Eye (tissue), 1 donor: ENCODE data around the gene FOS.

ENCODE experiments used
- DNase-seq: peaks from one replicate; pipeline ENCODE4 v3.0.0-alpha.2; 2015

FOS gene

DNA sequence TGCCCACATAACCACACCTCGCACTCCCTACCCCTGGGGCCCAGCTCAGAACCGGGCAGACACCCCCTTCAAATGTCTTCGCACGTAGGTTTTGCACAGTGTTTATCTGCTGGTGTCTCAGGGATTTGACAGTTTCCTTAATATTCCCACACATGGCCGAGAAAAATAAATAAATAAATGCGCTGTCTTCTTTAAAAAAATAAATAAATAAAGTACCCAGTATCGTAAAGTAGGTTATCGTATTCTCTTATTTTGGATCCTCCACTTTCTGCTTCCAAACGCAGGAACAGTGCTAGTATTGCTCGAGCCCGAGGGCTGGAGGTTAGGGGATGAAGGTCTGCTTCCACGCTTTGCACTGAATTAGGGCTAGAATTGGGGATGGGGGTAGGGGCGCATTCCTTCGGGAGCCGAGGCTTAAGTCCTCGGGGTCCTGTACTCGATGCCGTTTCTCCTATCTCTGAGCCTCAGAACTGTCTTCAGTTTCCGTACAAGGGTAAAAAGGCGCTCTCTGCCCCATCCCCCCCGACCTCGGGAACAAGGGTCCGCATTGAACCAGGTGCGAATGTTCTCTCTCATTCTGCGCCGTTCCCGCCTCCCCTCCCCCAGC is 710 bp upstream of the FOS start:
- DNase-seq = no peak

DNA sequence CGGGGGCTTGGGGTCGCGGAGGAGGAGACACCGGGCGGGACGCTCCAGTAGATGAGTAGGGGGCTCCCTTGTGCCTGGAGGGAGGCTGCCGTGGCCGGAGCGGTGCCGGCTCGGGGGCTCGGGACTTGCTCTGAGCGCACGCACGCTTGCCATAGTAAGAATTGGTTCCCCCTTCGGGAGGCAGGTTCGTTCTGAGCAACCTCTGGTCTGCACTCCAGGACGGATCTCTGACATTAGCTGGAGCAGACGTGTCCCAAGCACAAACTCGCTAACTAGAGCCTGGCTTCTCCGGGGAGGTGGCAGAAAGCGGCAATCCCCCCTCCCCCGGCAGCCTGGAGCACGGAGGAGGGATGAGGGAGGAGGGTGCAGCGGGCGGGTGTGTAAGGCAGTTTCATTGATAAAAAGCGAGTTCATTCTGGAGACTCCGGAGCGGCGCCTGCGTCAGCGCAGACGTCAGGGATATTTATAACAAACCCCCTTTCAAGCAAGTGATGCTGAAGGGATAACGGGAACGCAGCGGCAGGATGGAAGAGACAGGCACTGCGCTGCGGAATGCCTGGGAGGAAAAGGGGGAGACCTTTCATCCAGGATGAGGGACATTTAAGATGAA is 630 bp downstream of the FOS start:
- DNase-seq = peak; percentile 89

DNA sequence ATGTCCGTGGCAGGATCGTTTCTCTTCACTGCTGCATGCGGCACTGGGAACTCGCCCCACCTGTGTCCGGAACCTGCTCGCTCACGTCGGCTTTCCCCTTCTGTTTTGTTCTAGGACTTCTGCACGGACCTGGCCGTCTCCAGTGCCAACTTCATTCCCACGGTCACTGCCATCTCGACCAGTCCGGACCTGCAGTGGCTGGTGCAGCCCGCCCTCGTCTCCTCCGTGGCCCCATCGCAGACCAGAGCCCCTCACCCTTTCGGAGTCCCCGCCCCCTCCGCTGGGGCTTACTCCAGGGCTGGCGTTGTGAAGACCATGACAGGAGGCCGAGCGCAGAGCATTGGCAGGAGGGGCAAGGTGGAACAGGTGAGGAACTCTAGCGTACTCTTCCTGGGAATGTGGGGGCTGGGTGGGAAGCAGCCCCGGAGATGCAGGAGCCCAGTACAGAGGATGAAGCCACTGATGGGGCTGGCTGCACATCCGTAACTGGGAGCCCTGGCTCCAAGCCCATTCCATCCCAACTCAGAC is 1.2 kb downstream of the FOS start:
- peak; percentile 63 for DNase-seq

DNA sequence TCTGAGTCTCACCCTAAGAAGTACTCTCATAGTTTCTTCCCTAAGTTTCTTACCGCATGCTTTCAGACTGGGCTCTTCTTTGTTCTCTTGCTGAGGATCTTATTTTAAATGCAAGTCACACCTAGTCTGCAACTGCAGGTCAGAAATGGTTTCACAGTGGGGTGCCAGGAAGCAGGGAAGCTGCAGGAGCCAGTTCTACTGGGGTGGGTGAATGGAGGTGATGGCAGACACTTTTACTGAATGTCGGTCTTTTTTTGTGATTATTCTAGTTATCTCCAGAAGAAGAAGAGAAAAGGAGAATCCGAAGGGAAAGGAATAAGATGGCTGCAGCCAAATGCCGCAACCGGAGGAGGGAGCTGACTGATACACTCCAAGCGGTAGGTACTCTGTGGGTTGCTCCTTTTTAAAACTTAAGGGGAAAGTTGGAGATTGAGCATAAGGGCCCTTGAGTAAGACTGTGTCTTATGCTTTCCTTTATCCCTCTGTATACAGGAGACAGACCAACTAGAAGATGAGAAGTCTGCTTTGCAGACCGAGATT is 1.7 kb downstream of the FOS start:
- no peak for DNase-seq

DNA sequence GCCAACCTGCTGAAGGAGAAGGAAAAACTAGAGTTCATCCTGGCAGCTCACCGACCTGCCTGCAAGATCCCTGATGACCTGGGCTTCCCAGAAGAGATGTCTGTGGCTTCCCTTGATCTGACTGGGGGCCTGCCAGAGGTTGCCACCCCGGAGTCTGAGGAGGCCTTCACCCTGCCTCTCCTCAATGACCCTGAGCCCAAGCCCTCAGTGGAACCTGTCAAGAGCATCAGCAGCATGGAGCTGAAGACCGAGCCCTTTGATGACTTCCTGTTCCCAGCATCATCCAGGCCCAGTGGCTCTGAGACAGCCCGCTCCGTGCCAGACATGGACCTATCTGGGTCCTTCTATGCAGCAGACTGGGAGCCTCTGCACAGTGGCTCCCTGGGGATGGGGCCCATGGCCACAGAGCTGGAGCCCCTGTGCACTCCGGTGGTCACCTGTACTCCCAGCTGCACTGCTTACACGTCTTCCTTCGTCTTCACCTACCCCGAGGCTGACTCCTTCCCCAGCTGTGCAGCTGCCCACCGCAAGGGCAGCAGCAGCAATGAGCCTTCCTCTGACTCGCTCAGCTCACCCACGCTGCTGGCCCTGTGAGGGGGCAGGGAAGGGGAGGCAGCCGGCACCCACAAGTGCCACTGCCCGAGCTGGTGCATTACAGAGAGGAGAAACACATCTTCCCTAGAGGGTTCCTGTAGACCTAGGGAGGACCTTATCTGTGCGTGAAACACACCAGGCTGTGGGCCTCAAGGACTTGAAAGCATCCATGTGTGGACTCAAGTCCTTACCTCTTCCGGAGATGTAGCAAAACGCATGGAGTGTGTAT is 2.4 kb downstream of the FOS start:
- DNase-seq = peak; percentile 41

DNA sequence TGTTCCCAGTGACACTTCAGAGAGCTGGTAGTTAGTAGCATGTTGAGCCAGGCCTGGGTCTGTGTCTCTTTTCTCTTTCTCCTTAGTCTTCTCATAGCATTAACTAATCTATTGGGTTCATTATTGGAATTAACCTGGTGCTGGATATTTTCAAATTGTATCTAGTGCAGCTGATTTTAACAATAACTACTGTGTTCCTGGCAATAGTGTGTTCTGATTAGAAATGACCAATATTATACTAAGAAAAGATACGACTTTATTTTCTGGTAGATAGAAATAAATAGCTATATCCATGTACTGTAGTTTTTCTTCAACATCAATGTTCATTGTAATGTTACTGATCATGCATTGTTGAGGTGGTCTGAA is 3.0 kb downstream of the FOS start:
- no peak for DNase-seq

DNA sequence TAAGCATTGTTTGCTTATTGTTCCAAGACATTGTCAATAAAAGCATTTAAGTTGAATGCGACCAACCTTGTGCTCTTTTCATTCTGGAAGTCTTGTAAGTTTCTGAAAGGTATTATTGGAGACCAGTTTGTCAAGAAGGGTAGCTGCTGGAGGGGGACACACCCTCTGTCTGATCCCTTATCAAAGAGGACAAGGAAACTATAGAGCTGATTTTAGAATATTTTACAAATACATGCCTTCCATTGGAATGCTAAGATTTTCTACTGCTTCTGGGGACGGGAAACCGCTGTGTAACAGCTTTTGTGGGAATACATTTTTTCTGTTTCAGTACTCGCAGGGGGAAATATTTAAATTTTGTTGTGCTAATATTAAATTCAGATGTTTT is 3.5 kb downstream of the FOS start:
- DNase-seq = peak; percentile 42

DNA sequence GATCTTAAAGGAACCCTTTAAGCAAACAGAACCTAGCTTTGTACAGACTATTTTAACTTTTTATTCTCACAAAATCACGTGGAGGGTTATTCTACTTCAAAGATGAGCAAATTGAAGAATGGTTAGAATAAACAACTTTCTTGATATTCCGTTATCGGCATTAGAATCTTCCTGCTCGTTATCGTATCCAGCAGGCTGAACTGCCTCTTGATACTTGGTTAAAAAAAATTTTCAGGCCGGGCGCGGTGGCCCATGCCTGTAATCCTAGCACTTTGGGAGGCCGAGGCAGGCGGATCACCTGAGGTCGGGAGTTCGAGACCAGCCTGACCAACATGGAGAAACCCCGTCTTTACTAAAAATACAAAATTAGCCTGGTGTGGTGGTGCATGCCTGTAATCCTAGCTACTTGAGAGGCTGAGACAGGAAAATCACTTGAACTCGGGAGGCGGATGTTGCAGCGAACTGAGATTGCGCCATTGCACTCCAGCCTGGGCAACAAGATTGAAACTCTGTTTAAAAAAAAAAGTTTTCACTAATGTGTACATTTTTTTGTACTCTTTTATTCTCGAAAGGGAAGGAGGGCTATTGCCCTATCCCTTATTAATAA is 4.0 kb downstream of the FOS start:
- peak; percentile 54 for DNase-seq

DNA sequence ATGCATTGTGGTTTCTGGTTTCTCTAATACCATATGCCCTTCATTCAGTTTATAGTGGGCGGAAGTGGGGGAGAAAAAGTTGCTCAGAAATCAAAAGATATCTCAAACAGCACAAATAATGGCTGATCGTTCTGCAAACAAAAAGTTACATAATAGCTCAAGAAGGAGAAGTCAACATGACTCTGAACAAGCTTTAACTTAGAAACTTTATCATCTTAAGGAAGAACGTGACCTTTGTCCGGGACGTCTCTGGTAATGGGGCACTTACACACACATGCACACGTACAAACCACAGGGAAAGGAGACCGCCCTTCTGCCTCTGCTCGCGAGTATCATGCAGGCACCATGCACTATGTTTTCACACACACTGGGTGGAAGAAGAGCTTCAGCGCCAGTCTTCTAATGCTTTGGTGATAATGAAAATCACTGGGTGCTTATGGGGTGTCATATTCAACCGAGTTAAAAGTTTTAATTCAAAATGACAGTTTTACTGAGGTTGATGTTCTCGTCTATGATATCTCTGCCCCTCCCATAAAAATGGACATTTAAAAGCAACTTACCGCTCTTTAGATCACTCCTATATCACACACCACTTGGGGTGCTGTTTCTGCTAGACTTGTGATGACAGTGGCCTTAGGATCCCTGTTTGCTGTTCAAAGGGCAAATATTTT is 4.7 kb downstream of the FOS start:
- DNase-seq = peak; percentile 55

DNA sequence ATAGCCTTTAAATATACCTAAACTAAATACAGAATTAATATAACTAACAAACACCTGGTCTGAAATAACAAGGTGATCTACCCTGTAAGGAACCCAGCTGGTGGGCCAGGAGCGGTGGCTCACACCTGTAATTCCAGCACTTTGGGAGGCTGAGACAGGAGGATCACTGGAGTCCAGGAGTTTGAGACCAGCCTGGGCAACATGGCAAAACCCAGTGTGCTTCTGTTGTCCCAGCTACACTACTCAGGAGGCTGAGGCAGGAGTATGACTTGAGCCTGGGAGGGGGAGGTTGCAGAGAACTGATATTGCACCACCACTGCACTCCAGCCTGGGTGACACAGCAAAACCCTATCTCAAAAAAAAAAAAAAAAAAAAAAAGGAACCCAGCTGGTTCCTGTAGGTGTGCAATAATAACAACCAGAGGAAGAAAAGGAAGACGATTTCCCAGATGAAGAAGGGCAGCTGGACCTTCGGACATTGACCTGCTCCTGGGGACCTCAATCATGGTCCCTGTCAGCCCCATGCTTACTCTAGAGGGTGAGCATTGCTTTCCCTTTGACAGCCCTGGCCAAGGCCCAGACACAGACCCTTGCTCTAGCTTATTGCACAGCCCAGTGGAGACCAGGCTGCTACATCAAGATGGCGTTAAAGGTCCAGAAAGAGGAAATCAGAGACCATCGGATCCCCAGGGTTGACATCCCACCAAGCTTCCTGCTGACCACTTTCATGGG is 5.4 kb downstream of the FOS start:
- DNase-seq = no peak

DNA sequence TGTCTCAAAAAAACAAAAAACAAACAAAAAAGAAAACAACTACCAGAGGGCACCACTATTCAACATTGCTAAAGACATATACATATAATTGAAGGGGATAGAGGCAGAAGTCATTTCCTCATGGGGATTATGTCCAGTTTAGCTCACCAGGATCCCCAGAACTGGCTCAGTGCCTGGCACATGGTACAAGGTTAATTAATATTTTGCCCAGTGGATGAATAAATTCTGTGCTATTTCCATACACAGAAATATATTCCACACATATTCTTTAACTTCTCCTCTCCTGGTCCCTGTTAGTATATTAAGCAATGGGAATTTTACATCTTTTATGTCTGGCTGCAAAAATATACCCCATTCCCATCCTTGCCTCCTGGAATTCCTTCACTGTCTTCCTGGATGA is 6.7 kb downstream of the FOS start:
- DNase-seq = no peak

DNA sequence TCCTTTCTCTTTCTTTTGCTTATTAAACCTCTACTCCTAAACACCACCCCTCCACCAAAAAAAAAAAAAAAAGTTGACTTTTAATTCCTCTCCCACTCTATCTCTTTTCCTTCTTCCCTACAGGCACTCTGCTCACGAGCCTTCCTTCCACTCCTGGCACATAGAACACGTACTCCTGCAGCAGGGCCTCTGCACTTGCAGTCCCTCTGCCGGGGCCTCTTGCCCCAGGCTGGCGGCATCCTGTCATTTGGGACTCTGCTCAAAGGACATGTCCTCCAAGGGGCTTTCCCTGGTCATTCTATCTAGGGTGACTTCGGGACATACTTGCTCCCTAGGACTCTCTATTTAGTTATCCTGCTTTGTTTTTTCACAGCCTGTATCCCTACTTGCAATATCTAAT is 7.7 kb downstream of the FOS start:
- DNase-seq = no peak

DNA sequence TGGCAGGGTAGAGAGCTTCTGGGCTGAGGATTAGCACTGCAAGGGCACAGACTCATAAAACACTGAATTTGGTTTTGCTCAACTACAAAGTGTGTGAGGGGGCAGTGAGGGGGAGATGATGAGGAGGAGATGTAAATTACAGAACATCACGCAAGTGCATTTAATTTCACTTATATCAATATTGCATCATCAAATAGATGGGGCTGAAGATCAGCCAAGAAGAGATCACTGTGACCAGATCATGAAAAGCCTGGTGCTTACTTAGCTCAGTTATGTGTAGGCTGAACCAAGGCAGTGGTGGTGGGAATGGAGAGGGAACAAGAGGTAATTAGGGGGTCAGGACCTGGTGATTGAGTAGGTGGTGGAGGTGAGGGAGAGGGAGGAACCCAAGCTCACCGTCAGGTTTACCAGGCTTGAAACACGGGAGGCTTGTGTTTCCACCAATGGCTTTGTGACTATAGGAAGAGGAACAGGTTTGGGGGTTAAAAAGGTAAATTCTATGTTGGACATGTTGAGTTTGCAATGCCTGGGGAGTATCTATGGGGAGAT is 11.3 kb downstream of the FOS start:
- no peak for DNase-seq

DNA sequence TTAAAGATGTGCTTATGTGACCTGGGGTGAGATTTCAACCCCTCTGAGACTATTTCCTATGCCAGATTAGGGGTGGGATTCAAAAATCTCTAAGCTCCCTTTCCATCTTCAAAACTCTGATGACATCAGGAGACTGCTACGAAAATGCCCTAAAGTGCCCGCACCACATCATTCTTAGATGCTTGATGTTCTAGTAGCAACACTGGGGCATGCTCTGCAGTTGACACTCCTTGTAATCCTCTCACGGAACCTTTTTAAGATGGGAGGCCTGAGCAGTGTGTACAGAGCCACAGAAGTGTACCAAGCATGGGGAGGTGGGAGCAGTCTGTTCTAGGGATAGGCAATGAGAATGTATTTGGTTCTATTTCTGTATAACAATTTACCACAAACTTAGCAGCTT is 12.2 kb downstream of the FOS start:
- no peak for DNase-seq

DNA sequence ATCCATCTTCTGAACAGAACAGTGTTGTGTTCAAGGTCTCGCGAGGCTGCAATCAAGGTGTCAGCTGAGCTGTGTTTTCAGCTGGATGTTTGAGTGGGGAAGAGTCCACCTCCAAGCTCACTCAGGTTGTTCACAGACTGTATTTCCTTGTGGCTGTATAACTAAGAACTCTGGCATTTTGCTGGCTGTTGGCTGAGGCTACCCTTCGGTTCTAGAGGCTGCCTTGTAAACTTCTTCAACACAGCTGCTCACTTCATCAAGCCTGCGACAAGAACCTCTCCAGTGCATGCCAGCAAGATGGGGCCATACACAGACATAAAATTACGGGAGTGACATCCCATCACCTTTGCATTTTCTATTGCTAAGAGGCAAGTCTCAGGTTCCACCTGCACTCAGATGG is 12.7 kb downstream of the FOS start:
- no peak for DNase-seq

DNA sequence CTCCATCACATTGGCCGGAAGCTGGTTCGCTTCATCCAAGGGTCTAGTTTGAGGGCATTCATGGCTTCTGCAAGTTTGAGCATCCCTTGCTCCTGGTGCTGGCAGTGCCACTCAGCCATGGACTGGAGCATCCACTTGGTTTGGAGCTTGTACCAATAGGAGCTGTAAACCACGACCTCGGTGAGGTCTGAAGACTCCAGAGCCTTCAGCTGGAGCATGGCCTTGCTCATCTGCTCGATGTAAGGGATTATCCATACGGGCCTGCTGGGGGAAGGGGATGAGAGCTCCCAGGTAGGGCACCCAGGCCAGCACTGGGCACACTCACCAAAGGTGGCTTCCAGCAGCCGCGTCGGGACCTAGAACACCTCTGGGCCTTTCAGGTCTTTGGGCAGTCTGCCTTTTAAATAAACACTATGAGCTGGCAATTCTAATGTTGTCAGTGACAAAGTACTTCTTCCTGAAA is 13.5 kb downstream of the FOS start:
- DNase-seq = no peak

DNA sequence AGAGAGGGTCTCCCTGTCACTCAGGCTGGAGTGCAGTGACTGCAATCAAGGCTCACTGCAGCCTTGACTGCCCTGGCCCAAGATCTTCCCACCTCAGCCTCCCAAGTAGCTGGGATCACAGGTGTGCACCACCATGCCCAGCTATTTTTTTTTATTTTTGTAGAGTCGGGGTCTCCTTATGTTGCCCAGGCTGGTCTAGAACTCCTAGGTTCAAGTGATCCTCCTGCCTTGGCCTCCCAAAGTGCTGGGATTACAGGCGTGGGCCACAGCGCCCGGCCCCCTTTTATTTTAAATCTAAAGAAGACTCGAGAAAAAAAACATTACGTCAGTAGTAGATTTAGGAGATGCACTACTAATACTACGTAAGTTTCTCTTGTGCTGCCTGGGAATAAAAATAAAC is 14.3 kb downstream of the FOS start:
- DNase-seq = no peak

DNA sequence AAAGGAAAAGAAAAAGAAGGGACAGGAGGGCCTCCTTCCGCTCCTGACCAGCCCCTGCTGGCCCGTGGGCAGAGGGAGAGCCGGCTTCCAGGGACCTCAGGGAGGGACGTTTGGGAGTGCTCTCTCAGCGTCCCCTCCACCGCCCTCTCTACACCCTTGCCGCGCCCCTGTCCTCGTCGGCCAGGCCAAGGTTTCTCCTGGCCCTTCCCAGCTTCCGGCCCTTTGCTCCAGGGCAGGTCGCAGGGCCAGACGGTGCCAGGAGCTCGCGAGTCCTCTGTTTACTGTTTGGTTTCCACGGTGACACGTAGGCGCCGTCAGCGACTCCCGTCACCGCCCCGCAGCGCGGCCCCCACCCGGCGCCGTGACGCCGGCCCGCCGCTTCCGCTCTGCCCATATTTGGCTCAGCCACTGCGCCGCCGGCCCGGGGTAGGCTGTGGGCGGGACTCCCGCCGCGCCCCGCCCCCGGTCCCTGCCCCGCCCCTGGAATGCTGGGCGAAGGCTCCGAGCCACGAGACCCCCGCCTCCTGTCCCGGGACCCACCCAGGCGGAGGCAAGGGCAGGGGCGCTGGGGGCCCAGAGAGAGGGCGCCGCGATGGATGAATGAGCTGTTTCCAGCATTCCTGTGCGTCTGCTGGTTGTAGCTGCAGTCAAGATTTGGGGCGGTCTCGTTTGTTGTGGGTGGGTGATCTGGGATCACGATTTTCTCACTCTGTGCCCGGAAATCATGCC is 15.5 kb downstream of the FOS start:
- DNase-seq = peak; percentile 98

DNA sequence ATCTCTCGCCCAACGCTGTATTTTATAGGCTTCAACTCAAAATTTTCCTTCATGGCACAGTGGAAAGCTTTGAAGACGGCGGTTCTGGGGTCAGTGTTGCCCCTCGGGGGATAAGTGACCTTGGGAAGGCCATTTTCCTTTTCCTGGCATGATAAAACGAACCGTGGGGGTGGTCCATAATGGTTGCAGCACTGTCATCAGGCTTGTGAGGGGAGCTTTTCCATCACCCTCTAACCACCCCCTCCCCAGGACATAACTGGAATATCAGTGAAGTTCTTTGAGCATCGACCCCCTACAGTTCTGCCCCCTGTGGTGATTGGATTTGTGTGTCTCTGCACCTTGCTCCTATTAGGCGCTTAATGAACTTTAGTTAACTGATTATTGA is 16.0 kb downstream of the FOS start:
- no peak for DNase-seq

DNA sequence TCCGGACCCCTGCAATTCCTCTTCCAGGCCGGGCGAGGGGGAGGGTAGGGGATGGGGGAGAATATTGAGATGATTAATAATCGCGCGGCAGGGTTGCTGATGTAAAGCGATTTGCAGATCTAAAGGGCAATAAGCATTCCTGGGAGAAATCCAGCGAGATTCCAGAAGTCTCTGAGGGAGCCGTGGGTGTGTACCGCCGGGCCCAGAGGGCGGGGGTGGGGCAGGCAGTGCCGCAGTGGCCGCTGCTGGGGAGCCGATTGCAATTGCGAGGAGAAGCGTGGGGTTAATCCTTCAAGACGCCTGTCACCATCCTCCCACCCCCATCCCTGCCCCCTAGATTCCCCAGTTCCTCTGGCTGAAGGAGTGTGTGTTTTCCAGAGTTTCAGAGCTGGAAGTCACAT is 16.4 kb downstream of the FOS start:
- DNase-seq = peak; percentile 72
